ENCODE data around the gene COQ4. TPM values are rescaled to one million over a fixed set of nuclear protein-coding genes. Genes with fewer than 3 reads are reported as not detected.

Gene COQ4
- total RNA-seq, 2 donors from 2014 or later: 48.1 to 50.7 TPM

DNA sequence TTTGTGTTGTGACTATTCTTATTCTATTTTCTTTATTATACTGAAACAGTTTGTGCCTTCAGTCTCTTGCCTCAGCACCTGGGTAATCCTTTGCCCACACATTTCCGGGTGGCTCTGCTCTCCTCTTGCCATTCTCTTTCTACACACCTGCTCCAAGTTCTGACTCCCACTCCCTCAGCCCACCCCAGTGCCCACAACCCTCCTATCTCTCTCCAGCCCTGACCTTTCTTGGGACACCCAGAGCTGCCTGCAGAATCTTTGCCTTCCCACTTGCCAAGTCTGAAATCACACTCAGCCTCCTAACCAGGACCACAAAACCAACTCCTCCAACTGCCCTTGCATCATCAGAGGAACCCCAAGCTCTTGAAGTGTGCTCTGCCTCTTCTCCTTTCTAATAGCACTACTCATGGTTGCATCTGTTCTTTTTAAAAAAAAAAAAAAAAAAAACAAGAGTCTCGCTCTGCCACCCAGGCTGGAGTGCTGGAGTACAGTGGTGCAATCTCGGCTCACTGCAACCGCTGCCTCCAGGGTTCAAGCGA, 42.5 kb upstream of the COQ4 start:
- Mint-ChIP-seq H3K9me3 (no peaks in the 10 kb centered on the region), H3K4me3 (no peak overlapping the region), H3K4me1 (peaks cover 10% of the 10 kb centered on the region), H3K36me3 (ENCODE audit: low read depth) (peaks cover 7% of the 10 kb centered on the region), H3K27me3 (ENCODE audit: insufficient read depth) (no peaks in the 10 kb centered on the region), H3K27ac (no peak overlapping the region)
- Histone ChIP-seq H3K36me3 (ENCODE audit: control insufficient read depth, insufficient read depth, low read length) (peaks cover 10% of the 10 kb centered on the region), H3K27me3 (ENCODE audit: control insufficient read depth, insufficient read depth, low read length, poor library complexity, severe bottlenecking) (no peaks in the 10 kb centered on the region), H3K4me3 (ENCODE audit: low read length) (no peak overlapping the region), H3K9ac (ENCODE audit: extremely low read depth, low read length, poor library complexity, severe bottlenecking) (no peak overlapping the region), H3K4me1 (ENCODE audit: control insufficient read depth, insufficient read depth, low read length) (no peaks in the 10 kb centered on the region), H3K27ac (ENCODE audit: low read depth, low read length) (no peak overlapping the region), H3K9me3 (ENCODE audit: control insufficient read depth, low read length) (no peaks in the 10 kb centered on the region)
- no peak for DNase-seq
- 92 to 96% methylated on average over 5 of the region's 5 CpGs for WGBS, 2 experiments (ENCODE audit: insufficient coverage in 1 of 2, insufficient read length in 1 of 2)
- no peak for TF ChIP-seq CTCF (conservative IDR thresholded peaks at IDR 0.05)

- WGBS, 2 experiments (ENCODE audit: insufficient coverage in 1 of 2, insufficient read length in 1 of 2): 95 to 98% methylated on average over 4 to 6 of the region's 6 CpGs
- no peak overlapping the region for H3K4me3 ChIP-seq (ENCODE audit: low read length)
- H3K36me3 ChIP-seq (ENCODE audit: control insufficient read depth, insufficient read depth, low read length): peaks cover 22% of the 10 kb centered on the region
- H3K27me3 ChIP-seq (ENCODE audit: control insufficient read depth, insufficient read depth, low read length, poor library complexity, severe bottlenecking): no peaks in the 10 kb centered on the region
- H3K4me1 Mint-ChIP-seq: peaks cover 5% of the 10 kb centered on the region
- H3K4me3 Mint-ChIP-seq: no peak overlapping the region
- H3K36me3 Mint-ChIP-seq (ENCODE audit: low read depth): peaks cover 14% of the 10 kb centered on the region
- no peaks in the 10 kb centered on the region for H3K9me3 ChIP-seq (ENCODE audit: control insufficient read depth, low read length)
- H3K9ac ChIP-seq (ENCODE audit: extremely low read depth, low read length, poor library complexity, severe bottlenecking): no peak overlapping the region
- DNase-seq: no peak
- H3K27me3 Mint-ChIP-seq (ENCODE audit: insufficient read depth): no peaks in the 10 kb centered on the region
- no peak overlapping the region for H3K27ac ChIP-seq (ENCODE audit: low read depth, low read length)
- no peak for TF ChIP-seq CTCF (conservative IDR thresholded peaks at IDR 0.05)
- H3K4me1 ChIP-seq (ENCODE audit: control insufficient read depth, insufficient read depth, low read length): no peaks in the 10 kb centered on the region
- no peaks in the 10 kb centered on the region for H3K9me3 Mint-ChIP-seq
- H3K27ac Mint-ChIP-seq: no peak overlapping the region
Observed at GRCh38 chr9:128282500-128282899, 40.1 kb upstream of the COQ4 start.

- Mint-ChIP-seq H3K9me3 (no peaks in the 10 kb centered on the region), H3K27ac (no peak overlapping the region), H3K36me3 (ENCODE audit: low read depth) (peaks cover 27% of the 10 kb centered on the region)
Observed at GRCh38 chr9:128285033-128285784, 37.4 kb upstream of the COQ4 start.

More at GRCh38 chr9:128285033-128285784, 37.4 kb upstream of the COQ4 start:
- Histone ChIP-seq H3K36me3 (ENCODE audit: control insufficient read depth, insufficient read depth, low read length) (peaks cover 34% of the 10 kb centered on the region), H3K9me3 (ENCODE audit: control insufficient read depth, low read length) (no peaks in the 10 kb centered on the region), H3K9ac (ENCODE audit: extremely low read depth, low read length, poor library complexity, severe bottlenecking) (no peak overlapping the region), H3K4me1 (ENCODE audit: control insufficient read depth, insufficient read depth, low read length) (no peaks in the 10 kb centered on the region), H3K4me3 (ENCODE audit: low read length) (no peak overlapping the region), H3K27me3 (ENCODE audit: control insufficient read depth, insufficient read depth, low read length, poor library complexity, severe bottlenecking) (no peaks in the 10 kb centered on the region), H3K27ac (ENCODE audit: low read depth, low read length) (no peak overlapping the region)
- H3K4me1 Mint-ChIP-seq: no peaks in the 10 kb centered on the region
- WGBS, 2 experiments (ENCODE audit: insufficient coverage in 1 of 2, insufficient read length in 1 of 2): 92 to 94% methylated on average over 11 to 12 of the region's 12 CpGs
- no peak overlapping the region for H3K4me3 Mint-ChIP-seq
- H3K27me3 Mint-ChIP-seq (ENCODE audit: insufficient read depth): no peaks in the 10 kb centered on the region
- no peak for DNase-seq
- TF ChIP-seq CTCF (conservative IDR thresholded peaks at IDR 0.05): no peak
